22Rv1 (cell line): Measurements from ENCODE around the gene DYNLT3.

Experiments
- ZFX ChIP-seq: fragments of 450-650 bp; IDR thresholded peaks from 2 replicates; pipeline ENCODE4 v1.6.1; 2017; ENCODE audit warnings: antibody characterized with exemption, borderline replicate concordance
- TF ChIP-seq, protein P1 (sequence below): fragments of 450-650 bp; IDR thresholded peaks from 2 replicates; pipeline ENCODE4 v1.5.1; 2017; ENCODE audit warnings: mild to moderate bottlenecking

GRCh38 chrX:37812110-37812509 lies 35.3 kb downstream of the DYNLT3 start:
- TF ChIP-seq, protein P1, sequence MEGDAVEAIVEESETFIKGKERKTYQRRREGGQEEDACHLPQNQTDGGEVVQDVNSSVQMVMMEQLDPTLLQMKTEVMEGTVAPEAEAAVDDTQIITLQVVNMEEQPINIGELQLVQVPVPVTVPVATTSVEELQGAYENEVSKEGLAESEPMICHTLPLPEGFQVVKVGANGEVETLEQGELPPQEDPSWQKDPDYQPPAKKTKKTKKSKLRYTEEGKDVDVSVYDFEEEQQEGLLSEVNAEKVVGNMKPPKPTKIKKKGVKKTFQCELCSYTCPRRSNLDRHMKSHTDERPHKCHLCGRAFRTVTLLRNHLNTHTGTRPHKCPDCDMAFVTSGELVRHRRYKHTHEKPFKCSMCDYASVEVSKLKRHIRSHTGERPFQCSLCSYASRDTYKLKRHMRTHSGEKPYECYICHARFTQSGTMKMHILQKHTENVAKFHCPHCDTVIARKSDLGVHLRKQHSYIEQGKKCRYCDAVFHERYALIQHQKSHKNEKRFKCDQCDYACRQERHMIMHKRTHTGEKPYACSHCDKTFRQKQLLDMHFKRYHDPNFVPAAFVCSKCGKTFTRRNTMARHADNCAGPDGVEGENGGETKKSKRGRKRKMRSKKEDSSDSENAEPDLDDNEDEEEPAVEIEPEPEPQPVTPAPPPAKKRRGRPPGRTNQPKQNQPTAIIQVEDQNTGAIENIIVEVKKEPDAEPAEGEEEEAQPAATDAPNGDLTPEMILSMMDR = no peak
- no peak for TF ChIP-seq ZFX
